Tibial artery (tissue), 4 donors: ENCODE data around the gene SRBD1.

Experiments used
- DNase-seq, 2 donors: peaks; one replicate each; pipeline ENCODE4 v3.0.0-alpha.2; 2019
- H3K27ac ChIP-seq, 2 donors: fragments of 200-600 bp; sonication (generic) in 1 of 2; 1 replicate in 1 of 2; 2 replicates in 1 of 2; pipeline ENCODE4 v1.5.1; 2018 to 2019; ENCODE audit warnings: mild to moderate bottlenecking in 1 of 2
- H3K27me3 ChIP-seq, 2 donors: fragments of 200-600 bp; sonication (generic) in 1 of 2; one replicate each; pipeline versions ENCODE4 v1.5.1 to v1.6.0; 2016 to 2019
- H3K36me3 ChIP-seq, 3 donors: fragments of 200-600 bp; sonication (generic) in 2 of 3; one replicate each; pipeline ENCODE4 v1.5.1; 2016 to 2019; ENCODE audit warnings: mild to moderate bottlenecking in 2 of 3
- H3K4me1 ChIP-seq, 4 donors: fragments of 200-600 bp; sonication (generic) in 2 of 4; 1 replicate in 3 of 4; 2 replicates in 1 of 4; pipeline ENCODE4 v1.5.1; 2016 to 2019
- H3K4me3 ChIP-seq, 2 donors: fragments of 200-600 bp; sonication (generic) in 1 of 2; 1 replicate in 1 of 2; 2 replicates in 1 of 2; pipeline ENCODE4 v1.5.1; 2018 to 2019; ENCODE audit warnings: mild to moderate bottlenecking in 2 of 2
- H3K9me3 ChIP-seq, 3 donors: fragments of 200-600 bp; sonication (generic) in 1 of 3; one replicate each; pipeline ENCODE4 v1.5.1; 2016 to 2019
- CTCF ChIP-seq, 2 experiments: fragments of 200-600 bp in 1 of 2; fragments of 450-650 bp in 1 of 2; IDR thresholded peaks; one replicate each; pipeline ENCODE4 v1.5.1; 2017 to 2019; ENCODE audit warnings: antibody characterized with exemption in 2 of 2, mild to moderate bottlenecking in 1 of 2, moderate library complexity in 1 of 2
- intact Hi-C: fragments of 100-400 bp; cut with DNase I; formaldehyde crosslinking; loops from one replicate; pipeline ENCODE4 v1.15.0; 2023; ENCODE audit warnings: low total_unique reads

The SRBD1 gene

GRCh38 chr2:45532181-45532580 lies 78.9 kb downstream of the SRBD1 start:
- H3K27me3 ChIP-seq, result no peaks in the 10 kb centered on the region
- no peak for DNase-seq
- intact Hi-C loops, result no loop called here

GRCh38 chr2:45524016-45524415 lies 87.1 kb downstream of the SRBD1 start:
- no peaks in the 10 kb centered on the region for H3K27me3 ChIP-seq
- H3K36me3 ChIP-seq, result peaks cover 0 to 6% (median 0%) of the 10 kb centered on the region in 3 donors
- no peaks in the 10 kb centered on the region for H3K4me1 ChIP-seq
- TF ChIP-seq CTCF (IDR thresholded peaks at IDR 0.05), result no peak
- H3K27ac ChIP-seq, result no peak overlapping the region
- no peak for DNase-seq
- H3K4me3 ChIP-seq, result no peak overlapping the region
- intact Hi-C loops, result no loop called here
- H3K9me3 ChIP-seq, result no peaks in the 10 kb centered on the region

More at GRCh38 chr2:45532181-45532580, 78.9 kb downstream of the SRBD1 start:
- H3K27ac ChIP-seq, result no peak overlapping the region
- no peaks in the 10 kb centered on the region for H3K4me1 ChIP-seq
- peaks cover 0 to 6% (median 4%) of the 10 kb centered on the region in 3 donors for H3K36me3 ChIP-seq
- TF ChIP-seq CTCF (IDR thresholded peaks at IDR 0.05), result no peak
- no peak overlapping the region for H3K4me3 ChIP-seq
- no peaks in the 10 kb centered on the region for H3K9me3 ChIP-seq

GRCh38 chr2:45518546-45518945 lies 92.5 kb downstream of the SRBD1 start:
- no peaks in the 10 kb centered on the region for H3K36me3 ChIP-seq
- no peak for DNase-seq
- intact Hi-C loops, result no loop called here
- no peak overlapping the region for H3K27ac ChIP-seq
- no peaks in the 10 kb centered on the region for H3K4me1 ChIP-seq
- H3K9me3 ChIP-seq, result no peaks in the 10 kb centered on the region
- no peak overlapping the region for H3K4me3 ChIP-seq
- H3K27me3 ChIP-seq, result no peaks in the 10 kb centered on the region
- no peak for TF ChIP-seq CTCF (IDR thresholded peaks at IDR 0.05)

GRCh38 chr2:45510701-45511420 lies 100.2 kb downstream of the SRBD1 start:
- no peak for DNase-seq
- Histone ChIP-seq H3K27me3 (no peaks in the 10 kb centered on the region), H3K4me3 (no peak overlapping the region), H3K36me3 (no peaks in the 10 kb centered on the region), H3K4me1 (peaks cover 0 to 7% (median 0%) of the 10 kb centered on the region in 4 donors), H3K27ac (no peak overlapping the region), H3K9me3 (no peaks in the 10 kb centered on the region)
- no peak for TF ChIP-seq CTCF (IDR thresholded peaks at IDR 0.05)
- intact Hi-C loops, result no loop called here

GRCh38 chr2:45506756-45507155 lies 104.3 kb downstream of the SRBD1 start:
- Histone ChIP-seq H3K9me3 (no peaks in the 10 kb centered on the region), H3K27ac (no peak overlapping the region), H3K36me3 (peaks cover 0 to 1% (median 0%) of the 10 kb centered on the region in 3 donors), H3K4me3 (no peak overlapping the region), H3K27me3 (no peaks in the 10 kb centered on the region), H3K4me1 (peaks cover 0 to 7% (median 0%) of the 10 kb centered on the region in 4 donors)
- no peak for DNase-seq
- no peak for TF ChIP-seq CTCF (IDR thresholded peaks at IDR 0.05)
- intact Hi-C loops, result no loop called here
